GM23338 (cell line): ENCODE measurements around the gene UMODL1.

Experiments used
- CREB1 ChIP-seq: fragments of 250-450 bp; sonication (Bioruptor Pico); IDR thresholded peaks from 2 replicates; pipeline ENCODE4 v1.5.0; 2020; ENCODE audit warnings: low read depth, mild to moderate bottlenecking, moderate library complexity
- EZH2 ChIP-seq: fragments of 200-600 bp; sonication (generic); IDR thresholded peaks from one replicate; pipeline ENCODE4 v1.8.0; 2017; ENCODE audit warnings: antibody characterized with exemption, mild to moderate bottlenecking, low read depth; ENCODE audit not compliant: unreplicated experiment
- EZH2phosphoT487 ChIP-seq: fragments of 200-600 bp; sonication (generic); IDR thresholded peaks from one replicate; pipeline ENCODE4 v1.8.1; 2018; ENCODE audit warnings: antibody characterized with exemption; ENCODE audit not compliant: unreplicated experiment
- JUNB ChIP-seq: IDR thresholded peaks from one replicate; pipeline ENCODE4 v1.6.1; 2016; ENCODE audit warnings: antibody characterized with exemption; ENCODE audit not compliant: unreplicated experiment
- POLR2AphosphoS5 ChIP-seq: IDR thresholded peaks from 2 replicates; pipeline ENCODE4 v1.6.1; 2016; ENCODE audit warnings: antibody characterized with exemption, low read depth
- REST ChIP-seq: IDR thresholded peaks from one replicate; pipeline ENCODE4 v1.6.1; 2018; ENCODE audit warnings: antibody characterized with exemption; ENCODE audit not compliant: unreplicated experiment
- ZNF114 ChIP-seq: fragments of 250-450 bp; sonication (Bioruptor Pico); IDR thresholded peaks from 2 replicates; pipeline ENCODE4 v1.5.0; 2020; ENCODE audit warnings: mild to moderate bottlenecking, moderate library complexity
- ZNF331 ChIP-seq: fragments of 250-450 bp; sonication (Bioruptor Pico); IDR thresholded peaks from 2 replicates; pipeline ENCODE4 v1.5.0; 2020; ENCODE audit warnings: low read depth, mild to moderate bottlenecking, moderate library complexity
- TF ChIP-seq, protein P1 (sequence below), 2 experiments: fragments of 200-600 bp in 1 of 2; sonication (generic) in 1 of 2; conservative IDR thresholded peaks; 2 replicates each; pipeline versions ENCODE4 v1.5.1 to v1.6.1; 2016 to 2017; ENCODE audit warnings: antibody characterized with exemption in 2 of 2, low read depth in 2 of 2, mild to moderate bottlenecking in 2 of 2, moderate library complexity in 1 of 2
- TF ChIP-seq, protein P2 (sequence below): IDR thresholded peaks from 2 replicates; pipeline ENCODE4 v1.6.1; 2016; ENCODE audit warnings: antibody characterized with exemption

- TF ChIP-seq EZH2 (no peak), ZNF331 (CRISPR knock-in tag) (no peak), ZNF114 (CRISPR knock-in tag) (no peak), POLR2AphosphoS5 (no peak), CREB1 (CRISPR knock-in tag) (no peak), EZH2phosphoT487 (no peak), JUNB (no peak), REST (no peak)
- TF ChIP-seq, protein P1, sequence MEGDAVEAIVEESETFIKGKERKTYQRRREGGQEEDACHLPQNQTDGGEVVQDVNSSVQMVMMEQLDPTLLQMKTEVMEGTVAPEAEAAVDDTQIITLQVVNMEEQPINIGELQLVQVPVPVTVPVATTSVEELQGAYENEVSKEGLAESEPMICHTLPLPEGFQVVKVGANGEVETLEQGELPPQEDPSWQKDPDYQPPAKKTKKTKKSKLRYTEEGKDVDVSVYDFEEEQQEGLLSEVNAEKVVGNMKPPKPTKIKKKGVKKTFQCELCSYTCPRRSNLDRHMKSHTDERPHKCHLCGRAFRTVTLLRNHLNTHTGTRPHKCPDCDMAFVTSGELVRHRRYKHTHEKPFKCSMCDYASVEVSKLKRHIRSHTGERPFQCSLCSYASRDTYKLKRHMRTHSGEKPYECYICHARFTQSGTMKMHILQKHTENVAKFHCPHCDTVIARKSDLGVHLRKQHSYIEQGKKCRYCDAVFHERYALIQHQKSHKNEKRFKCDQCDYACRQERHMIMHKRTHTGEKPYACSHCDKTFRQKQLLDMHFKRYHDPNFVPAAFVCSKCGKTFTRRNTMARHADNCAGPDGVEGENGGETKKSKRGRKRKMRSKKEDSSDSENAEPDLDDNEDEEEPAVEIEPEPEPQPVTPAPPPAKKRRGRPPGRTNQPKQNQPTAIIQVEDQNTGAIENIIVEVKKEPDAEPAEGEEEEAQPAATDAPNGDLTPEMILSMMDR (conservative IDR thresholded peaks at IDR 0.05; ENCODE audit: low read depth in 2 of 2) = no peak
- TF ChIP-seq, protein P2, sequence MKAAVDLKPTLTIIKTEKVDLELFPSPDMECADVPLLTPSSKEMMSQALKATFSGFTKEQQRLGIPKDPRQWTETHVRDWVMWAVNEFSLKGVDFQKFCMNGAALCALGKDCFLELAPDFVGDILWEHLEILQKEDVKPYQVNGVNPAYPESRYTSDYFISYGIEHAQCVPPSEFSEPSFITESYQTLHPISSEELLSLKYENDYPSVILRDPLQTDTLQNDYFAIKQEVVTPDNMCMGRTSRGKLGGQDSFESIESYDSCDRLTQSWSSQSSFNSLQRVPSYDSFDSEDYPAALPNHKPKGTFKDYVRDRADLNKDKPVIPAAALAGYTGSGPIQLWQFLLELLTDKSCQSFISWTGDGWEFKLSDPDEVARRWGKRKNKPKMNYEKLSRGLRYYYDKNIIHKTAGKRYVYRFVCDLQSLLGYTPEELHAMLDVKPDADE = no peak
Observed at GRCh38 chr21:42112857-42113256, 41.7 kb downstream of the UMODL1 start.
